HK-2 (cell line): ENCODE data around the gene HOXB1.

Source experiments
- DNase-seq: peaks from one replicate; pipeline ENCODE4 v3.0.0-alpha.2; 2018; ENCODE audit not compliant: unreplicated experiment

The HOXB1 gene

GRCh38 chr17:48530887-48531272 lies at the start of gene HOXB1:
Gene HOXB1 (minus strand): TSS chr17:48531011. CDS start chr17:48530904, 107 bp downstream.
- DNase-seq = no peak

- no peak for DNase-seq
These were observed 49.1 kb upstream of the HOXB1 start for GRCh38 chr17:48579760-48580554.

GRCh38 chr17:48579471-48579759 lies 48.6 kb upstream of the HOXB1 start:
- DNase-seq = no peak

GRCh38 chr17:48578616-48579470 lies 48.0 kb upstream of the HOXB1 start:
- DNase-seq = no peak

GRCh38 chr17:48577946-48578615 lies 47.3 kb upstream of the HOXB1 start, which contains the start of gene HOXB4:
Gene HOXB4 (minus strand): TSS chr17:48578350. CDS start chr17:48578319, 31 bp downstream.
- DNase-seq = peak; percentile 78

- DNase-seq = peak; percentile 25
These were observed 46.6 kb upstream of the HOXB1 start for GRCh38 chr17:48577330-48577945.

- DNase-seq = peak; percentile 68
These were observed 45.9 kb upstream of the HOXB1 start for GRCh38 chr17:48576479-48577309.

- DNase-seq = no peak
These were observed 45.1 kb upstream of the HOXB1 start for GRCh38 chr17:48575673-48576478.

- DNase-seq = no peak
These were observed 44.3 kb upstream of the HOXB1 start for GRCh38 chr17:48575066-48575582.

GRCh38 chr17:48574505-48575065 lies 43.8 kb upstream of the HOXB1 start:
- DNase-seq = no peak

GRCh38 chr17:48571826-48572417 lies 41.1 kb upstream of the HOXB1 start:
- no peak for DNase-seq

GRCh38 chr17:48571024-48571818 lies 40.4 kb upstream of the HOXB1 start:
- no peak for DNase-seq

- no peak for DNase-seq
These were observed 39.7 kb upstream of the HOXB1 start for GRCh38 chr17:48570325-48571023.

GRCh38 chr17:48569674-48570324 lies 39.0 kb upstream of the HOXB1 start:
- no peak for DNase-seq

GRCh38 chr17:48569240-48569582 lies 38.4 kb upstream of the HOXB1 start:
- no peak for DNase-seq

GRCh38 chr17:48568499-48569239 lies 37.9 kb upstream of the HOXB1 start:
- DNase-seq = no peak
